IPS DF 19.7 (cell line): ENCODE data around the gene GRAMD4.

Source experiments
- DNase-seq: peaks from one replicate; pipeline ENCODE4 v3.0.0-alpha.2; 2013; ENCODE audit warnings: low read depth, low spot score

GRAMD4 gene

DNA sequence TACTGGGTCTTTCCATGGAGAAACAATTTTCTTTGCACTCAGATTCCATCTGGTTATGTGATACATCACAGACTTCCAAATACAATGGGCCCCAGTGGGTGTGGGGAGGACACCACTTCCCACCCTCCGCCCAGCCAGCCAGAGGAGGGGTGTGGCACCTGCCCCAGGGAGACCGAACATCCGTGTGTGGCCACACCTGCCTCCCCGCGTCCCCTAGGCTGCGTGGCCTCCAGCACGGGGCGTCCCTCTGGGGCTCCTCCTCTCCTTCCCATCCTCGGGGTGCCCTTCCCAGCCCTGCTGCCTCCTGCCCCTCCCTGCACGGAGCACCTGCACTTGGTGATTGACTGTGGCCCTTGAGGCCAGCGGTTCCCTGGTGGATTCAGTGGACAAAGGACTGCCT is 68.8 kb downstream of the GRAMD4 start:
- DNase-seq = no peak

DNA sequence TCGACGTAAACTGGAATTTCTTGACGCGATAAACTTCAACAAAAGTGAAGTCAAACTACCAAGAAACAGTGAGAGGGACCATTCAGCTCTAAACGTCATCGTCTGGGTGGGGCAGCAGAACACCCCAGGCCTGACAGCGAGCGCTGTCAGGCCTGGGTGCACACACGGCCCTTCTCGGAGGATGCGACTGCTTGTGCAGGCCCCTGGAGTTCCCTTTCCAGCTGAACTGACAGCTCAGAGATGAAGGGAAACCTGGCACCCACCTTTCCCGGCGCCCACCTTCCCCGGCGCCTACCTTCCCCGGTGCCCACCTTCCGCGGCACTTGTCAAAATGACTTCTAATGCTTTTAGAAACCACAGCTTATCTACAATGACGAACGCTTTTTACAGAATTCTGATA is 70.0 kb downstream of the GRAMD4 start:
- DNase-seq = no peak

DNA sequence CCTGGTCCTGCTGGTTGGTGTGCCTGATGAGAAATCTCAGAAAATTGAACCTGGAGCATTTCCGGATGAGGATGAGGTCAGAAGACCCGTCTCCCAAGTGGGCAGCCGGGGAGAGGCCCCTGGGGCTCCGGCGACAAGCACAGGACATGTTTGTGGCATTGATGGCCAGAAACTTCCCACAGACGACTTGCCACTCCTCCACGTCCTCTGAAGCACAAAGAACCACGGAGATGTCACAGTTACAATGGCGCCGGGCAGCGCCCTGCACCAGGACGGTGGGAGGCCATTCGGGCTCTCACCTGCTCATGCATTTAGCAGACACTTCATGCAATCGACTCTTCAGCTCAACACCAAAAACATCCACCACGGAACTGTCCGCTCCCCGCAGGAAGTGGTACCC is 71.4 kb downstream of the GRAMD4 start:
- no peak for DNase-seq

DNA sequence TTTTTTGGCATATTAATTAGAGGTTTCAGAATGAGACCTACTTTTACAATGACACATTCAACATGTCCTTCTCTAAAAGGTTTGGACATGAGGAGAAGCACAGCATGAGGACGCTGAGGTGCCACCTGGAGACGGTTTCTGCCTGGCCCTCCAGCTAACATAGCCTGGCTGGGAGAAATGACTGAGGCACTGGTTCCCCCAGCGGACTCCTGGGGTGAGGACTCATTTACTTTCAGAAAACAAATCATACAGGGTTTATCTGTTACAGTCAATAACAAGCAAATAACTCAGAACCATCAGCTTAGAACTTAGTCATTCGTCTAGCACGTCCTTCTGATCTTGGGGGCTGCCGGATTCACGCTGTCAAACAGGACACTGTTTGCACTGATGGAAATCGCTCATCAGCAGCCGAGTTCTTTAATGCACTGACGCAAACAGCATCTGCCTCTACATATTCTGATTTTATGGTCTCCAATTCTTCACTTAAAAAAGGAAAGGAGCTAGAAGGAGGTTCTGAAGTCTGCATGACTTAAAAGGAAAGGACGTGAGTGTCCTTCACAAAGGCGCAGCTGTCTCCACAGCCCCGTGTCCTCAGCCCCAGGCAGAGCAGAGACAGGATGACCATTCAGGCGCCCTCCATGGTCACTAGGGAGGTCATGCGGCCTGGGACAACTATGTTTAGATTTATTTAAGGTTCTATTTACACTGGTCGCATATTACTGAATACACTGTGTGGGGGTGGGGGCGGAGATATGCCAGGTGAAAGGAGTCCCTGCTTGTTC is 73.6 kb downstream of the GRAMD4 start:
- DNase-seq = no peak

DNA sequence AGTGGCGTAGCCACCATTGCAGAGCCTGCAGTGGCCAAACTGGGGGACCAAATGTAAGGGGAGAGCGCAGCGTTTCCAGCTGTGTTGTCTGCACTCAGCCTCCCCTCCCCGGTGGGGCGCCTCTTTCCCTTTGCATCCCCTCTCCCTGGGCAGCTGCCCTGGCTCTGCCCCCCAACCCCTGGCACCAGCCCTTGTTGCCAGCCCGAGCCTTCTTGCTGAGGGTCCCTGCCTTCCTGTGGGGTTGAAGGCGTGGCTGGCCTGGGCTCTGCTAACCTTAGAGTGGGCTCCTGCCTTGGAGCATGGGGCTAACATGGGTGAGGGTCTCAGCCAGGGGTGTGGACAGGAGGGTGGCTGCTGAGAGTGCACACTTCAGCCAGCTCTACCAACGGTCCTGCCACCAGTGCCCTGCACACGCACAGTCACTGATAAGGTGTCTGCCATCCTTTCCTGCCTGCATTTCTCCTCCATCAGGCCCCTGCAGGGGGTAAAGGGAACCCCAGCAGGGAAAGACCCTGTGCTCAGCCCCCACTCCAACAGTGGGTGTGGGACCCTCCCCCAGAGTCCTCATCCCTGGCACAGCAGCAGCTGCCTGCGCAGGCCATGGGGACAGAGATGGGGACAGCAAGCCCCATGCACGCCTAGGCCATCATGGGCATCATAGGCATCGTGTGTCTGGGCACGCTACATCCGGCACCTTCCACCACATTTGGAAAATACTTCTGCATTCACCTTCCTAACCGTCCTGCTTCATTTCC is 74.4 kb downstream of the GRAMD4 start:
- DNase-seq = no peak

DNA sequence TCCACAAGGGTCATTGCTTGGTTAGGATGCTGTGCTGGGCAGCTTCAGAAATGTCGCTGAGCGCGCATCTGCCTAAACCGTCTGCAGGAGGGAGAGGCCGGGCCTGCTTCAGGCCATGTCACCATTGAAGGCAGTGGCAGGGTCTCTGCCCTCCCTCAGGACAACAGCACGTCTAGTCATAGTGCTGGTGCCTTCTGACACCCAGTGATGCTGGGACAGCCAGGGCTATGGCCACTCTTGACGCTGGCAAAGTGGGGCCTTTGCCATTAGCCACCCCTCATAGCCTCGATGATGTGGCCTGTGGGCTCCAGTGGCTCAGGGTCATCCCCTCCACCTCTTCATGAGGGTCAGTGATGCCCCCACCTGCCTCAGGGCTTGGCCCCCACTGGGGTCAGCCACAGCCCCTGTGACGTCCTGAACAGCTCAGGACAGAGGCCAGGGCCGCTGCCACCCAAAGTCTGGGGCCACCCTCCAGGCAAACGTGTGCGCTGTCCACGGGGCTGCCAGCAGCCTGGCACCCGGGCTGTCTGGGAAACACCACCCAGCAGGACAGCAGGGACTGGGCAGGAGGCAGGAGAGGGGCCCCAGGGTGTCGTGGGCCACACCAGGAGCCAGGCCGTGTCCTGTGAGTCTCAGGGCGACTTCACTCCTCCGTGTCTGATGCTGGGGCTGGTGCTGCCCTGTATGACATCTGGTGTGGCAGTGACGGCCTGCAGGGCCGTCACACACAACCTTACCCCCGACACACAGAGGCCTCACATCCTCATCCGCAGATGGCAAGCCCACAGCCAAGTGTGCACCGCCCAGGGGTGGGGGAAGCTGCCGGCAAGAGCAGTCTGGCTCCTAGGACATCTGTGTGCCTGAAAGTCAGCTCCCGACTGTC is 75.4 kb downstream of the GRAMD4 start:
- no peak for DNase-seq

DNA sequence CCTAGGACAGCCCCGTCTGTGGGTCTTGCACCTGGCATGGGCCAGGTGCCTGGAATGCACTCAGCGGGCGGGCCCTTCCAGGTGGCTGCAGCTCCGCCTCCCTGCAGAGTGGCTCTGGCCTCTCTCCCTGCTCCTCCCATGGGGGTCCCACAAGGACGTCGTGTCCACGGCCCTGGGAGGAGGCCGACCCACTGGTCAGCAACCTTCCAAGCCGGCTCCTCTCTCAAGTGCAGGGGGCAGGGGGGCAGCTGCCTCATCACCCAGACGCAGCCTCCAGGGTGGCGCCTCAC is 76.0 kb downstream of the GRAMD4 start:
- no peak for DNase-seq

DNA sequence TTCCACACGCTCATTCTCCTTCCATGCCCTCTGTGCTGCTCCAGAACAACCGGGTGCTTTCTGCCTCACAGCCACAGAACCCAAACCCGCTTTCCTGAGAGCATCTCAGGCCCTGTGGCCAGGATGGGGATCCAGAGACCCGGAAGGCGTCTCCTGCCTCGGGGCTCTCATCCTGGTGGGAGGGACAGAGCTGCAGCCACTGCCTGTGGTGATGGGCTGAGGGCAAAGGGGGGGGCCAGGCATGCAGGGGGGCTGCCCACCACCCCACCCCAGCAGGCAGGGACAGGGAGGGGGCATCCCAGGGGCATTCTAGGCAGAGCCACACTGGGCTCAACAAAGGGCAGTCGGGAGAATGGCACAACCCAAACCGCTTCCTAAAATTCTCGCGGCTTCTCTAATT is 76.4 kb downstream of the GRAMD4 start:
- no peak for DNase-seq

DNA sequence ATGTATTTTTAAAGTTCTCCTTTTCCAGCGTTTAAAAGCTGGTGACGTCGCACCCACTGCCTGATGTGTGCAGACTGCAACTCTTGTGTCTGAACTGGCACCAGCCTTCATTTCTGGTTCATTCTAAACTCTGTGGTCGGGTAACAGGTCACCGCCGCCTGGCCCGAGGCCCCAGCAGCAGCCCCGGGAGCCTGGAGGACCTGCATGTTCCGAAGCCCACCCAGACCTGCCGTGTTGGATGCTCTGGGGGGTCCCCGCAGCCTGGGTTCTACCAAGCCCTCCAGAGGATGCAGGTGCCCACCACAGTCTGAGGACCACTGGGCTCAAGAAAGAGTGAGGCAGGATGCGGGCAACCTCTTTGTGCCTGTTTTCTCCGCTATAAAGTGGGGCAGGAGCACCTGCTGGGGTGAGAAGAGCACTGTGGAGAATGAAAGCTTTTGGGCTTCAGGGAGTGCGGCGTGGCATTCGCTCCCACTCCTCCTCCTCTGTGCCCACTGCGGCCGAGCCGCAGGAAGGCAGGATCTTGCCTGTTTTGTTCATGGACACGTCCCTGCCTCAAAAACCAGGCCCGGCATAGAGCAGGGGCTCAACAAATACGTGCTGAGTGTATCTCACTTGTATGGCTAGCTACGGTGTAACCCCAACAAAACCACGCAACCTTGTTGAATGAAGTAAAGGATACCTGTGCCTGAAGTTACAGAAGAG is 77.8 kb downstream of the GRAMD4 start:
- no peak for DNase-seq

DNA sequence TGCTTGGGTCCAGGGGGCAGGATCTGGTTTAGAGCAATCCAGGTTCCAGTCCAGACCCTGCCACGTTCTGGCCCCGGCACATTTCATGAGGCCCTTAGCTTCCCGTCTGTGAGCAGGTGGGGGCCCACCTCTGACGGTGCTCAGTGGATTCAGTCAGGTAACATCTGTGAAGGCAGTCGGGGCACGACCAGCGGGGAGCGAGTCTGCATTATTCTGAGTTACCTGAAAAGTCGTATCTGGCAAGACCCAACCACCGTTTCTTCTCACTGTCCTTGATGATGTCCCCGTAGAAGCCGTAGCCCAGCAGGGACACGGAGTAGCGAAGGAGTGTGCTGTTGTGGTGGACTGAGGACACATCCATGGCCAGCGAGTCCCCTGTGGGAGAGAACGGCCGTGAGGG is 78.9 kb downstream of the GRAMD4 start:
- DNase-seq = no peak

DNA sequence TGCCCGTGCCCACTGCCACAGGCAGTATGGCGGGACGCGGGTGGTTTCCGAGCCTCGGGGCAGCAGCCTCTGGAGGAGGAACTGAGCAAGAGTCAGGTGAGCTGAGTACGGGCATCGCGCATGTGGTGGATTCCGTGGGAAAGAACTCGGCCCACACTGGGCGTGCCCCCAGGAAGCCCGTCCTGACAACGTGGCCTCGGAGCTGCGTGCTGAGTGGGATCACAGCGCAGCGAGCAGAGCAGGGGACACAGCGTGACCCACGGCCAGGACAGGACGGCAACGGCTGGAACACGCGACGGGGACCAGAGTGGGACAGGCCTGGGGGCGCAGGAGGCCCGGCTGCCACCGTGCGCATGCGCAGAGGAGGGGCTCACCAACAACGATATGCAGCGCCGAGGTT is 81.1 kb downstream of the GRAMD4 start:
- DNase-seq = no peak

DNA sequence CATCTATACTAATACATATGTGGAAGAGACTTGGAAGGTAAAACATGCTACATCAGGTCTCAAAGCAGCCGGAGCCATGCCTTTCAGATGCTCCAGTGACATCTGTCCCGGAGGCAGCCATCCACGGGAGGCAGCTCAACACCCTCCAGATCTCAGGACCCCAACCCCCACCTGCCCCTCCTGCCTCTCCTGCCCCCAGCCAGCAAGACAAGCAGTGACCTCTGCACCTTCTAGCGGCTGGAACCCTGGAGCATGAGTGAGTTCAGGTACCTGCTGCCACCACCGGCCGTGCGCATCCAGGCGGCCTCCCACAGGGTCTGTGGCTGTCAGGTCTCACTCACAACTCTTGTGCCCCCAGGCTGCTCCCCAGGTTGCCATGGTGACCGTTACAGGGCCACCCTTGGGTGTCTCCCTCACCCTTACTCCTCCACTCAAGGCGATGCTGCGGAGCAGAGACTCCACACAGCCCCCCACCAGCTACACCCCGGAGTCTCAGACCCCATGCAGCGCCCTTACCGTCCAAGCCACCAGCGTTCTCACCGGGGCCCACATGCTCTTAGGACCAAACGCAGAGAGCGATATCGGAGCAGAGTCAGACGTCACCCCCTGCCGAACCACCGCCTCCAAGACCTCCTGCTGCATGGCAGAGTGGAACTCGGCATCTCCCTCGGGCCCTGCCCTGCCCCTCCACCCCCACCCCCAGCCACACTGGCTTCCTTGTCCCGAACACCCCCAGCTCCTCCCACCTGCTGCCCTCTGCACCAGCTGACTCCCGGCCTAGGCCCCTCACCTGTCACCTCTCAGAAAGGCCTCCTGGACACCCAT is 83.2 kb downstream of the GRAMD4 start:
- DNase-seq = no peak

DNA sequence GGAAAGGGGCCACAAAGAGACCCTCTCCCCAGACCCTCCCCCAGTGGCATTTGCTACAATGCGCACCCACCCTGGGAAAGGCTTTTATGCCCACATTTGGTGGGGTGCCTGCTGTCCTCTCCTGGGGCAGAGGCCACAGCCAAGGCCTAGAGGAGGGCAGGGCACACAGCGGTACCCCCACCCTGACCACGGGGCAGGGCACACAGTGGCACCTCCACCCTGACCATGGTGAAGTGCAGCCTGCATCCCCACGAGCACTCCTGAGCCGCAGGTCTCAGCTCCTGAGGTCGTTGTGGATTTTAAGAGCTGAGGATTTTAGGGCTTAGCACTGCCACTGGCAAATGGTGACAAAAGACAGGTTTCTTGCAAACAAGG is 83.8 kb downstream of the GRAMD4 start:
- DNase-seq = no peak

DNA sequence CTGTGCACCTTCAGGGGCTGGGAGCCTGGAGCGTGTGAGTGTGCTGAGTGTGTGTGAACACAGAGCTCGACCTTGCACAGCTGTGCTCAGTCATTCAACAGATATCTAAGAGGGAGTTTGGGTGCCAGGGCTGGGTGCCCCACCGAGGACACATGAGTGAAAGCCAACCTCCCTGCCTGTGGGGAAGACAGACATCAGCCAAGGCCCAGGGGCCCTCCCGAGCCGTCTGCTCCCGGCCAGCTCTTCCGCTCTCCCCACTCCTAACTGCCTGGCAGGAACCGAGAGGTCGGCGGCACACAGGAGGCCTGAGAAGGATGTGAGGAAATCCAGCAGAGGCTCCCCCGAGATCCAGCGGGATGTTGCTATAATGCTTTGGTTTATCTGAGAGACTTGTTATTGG is 85.9 kb downstream of the GRAMD4 start:
- DNase-seq = no peak

DNA sequence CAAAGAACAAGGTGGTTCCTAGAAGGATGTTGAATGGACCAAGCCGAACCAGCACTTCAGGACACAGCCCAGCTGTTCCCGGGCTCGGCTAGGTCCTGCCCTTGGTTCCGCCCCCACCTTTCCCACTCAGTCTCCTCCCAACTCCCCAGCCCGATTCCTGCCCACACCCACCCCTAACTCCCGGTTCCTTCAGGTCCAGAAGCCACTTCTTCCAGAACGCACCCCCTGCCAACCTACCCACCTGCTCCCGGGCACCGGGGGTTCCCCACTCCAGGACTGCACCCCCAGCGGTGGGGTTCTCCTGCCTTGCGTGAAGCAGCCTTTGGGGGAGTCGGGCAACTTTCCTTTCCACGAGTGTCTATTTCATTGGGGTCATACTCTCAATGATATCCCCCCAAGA is 87.1 kb downstream of the GRAMD4 start:
- no peak for DNase-seq

DNA sequence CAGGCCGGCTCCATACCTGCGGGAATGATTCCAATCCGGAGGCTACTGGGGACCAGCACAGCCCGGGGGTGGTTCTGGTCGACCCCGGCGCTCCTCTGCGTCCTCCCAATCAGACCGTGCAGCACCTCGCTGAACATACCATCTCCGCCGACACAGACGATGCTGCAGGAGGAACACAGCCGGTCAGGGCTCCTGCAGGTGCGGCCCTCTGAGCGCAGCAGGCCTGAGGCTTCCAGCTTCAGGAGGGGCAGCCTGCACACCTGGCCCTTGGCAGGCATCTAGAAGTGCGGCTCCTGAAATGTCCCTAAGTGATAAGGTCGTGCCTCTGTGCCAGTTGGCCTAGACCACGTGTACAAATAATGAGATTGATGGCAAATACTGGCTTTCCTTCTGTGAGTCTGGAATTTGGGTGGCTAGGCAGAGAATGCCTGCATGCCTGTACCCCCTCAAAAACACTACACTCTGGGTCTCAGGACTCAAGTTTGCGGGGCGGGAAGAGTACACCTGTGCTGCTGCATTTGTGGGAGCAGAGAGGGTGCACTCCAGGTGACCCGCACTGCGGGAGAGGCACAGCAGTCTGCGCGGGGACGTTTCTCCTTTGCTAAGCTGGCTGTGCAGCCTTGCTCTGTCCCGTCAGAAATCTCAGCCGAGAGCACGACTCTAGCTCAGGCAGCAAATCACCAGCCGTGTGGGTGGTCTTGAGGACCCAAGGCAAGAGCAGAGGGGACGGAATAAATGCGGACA is 87.8 kb downstream of the GRAMD4 start:
- no peak for DNase-seq

DNA sequence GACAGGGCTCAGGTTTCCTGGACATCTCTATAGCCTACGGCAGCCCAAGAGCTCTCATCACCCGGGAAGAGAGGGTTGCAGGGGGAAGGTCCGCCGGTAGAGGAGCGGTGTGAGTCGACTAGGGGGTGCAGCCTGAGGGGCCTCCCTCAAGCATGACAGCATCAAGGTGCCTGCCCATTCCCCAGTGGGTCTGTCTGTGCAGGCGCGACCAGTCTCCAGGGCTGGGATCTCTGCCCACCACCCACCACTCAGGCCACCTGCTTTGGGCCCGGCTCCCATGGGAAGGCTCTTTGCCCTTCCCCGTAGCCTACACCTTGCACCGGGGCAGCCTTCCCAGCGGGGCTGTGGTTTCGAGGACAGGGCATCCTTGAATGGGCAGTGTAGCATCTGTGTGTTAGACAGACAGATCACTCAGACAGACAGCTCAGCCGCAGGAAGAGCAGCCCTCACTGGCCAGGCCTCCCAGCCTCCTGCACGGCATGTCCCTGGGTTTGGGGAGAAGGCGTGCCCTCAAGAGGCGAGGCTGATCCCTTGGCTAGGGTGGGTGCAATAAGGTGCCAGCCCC is 88.7 kb downstream of the GRAMD4 start:
- no peak for DNase-seq

DNA sequence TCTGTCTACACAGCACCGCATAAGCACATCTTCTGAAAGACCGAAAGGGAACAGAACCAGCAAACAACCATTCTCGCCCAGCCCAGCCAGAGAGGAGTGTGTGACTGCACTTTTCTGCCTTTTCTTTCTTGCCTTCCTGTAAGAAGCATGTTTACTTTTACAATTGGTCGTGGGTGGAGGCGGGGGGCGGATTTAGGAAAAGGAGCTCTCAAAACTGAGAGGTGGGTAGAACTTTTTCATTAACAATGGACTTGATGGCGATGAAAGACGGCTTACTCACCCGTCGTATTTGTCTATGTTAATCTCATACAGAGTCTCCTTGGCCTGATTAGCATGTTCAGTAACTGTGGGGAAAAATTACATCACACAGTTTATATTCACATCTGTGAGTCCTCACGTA is 90.6 kb downstream of the GRAMD4 start:
- no peak for DNase-seq

DNA sequence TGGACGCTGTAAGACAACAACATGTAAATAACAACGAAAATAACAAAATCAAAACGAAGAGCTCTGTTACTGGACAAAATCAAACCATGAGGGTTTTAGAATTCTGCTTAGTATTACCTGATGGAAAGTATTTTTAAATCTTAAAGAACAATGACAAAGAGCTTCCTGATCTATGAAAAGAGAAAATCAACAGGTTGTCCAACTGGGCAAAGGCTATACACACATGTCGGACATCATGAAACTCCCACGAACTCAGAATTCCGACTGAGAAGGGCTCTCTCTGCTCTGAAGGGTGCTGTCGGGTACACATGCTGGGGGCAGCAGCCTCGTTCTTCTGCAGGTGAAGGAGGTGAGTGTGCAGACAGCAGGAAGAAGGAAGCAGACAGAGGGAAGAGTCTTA is 92.1 kb downstream of the GRAMD4 start:
- DNase-seq = no peak

DNA sequence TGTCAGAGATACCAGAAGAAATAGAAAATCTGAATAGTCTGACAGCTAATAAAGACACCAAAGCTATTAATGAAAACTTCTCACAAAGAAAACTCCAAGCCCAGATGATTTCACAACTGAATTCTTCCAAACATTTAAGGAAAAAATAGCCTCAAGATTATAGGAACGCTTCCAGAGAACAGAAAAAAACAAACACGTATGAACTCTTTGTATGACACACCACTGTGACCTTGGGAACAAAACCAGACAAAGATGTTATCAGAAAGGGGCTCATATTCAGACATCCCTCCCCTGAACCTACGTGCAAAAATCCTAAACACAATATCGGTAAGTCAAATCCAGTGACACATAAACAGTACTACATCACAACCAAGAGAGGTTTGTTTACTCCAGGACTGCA is 94.4 kb downstream of the GRAMD4 start:
- DNase-seq = no peak
